Head of caudate nucleus (tissue), 42 donors: ENCODE results near the gene KLF15.

Experiments used
- DNase-seq, 42 donors: peaks; one replicate each; pipeline versions ENCODE4 v3.0.0 to v3.0.0-alpha.2; 2020 to 2021; ENCODE audit warnings: mixed read lengths in 7 of 42
- intact Hi-C: fragments of 100-400 bp; cut with DNase I; formaldehyde crosslinking; loops from one replicate; pipeline ENCODE4 v1.15.0; 2022

The KLF15 gene

GRCh38 chr3:126352476-126353454 lies 4.4 kb downstream of the KLF15 start:
- peak in 18 of 42 donors; percentile 2 to 44 (median 11) for DNase-seq
- intact Hi-C loops = loop anchor here (5.0 to 10.0 kb wide), 2 partner anchors 85 to 122 kb away; partner anchors contain the start of gene ZXDC

GRCh38 chr3:126351771-126352475 lies 5.3 kb downstream of the KLF15 start:
- peak in 18 of 42 donors; percentile 1 to 43 (median 10) for DNase-seq
- intact Hi-C loops = loop anchor here (5.0 to 10.0 kb wide), 2 partner anchors 85 to 123 kb away; partner anchors contain the start of gene ZXDC

GRCh38 chr3:126351086-126351770 lies 6.0 kb downstream of the KLF15 start:
- intact Hi-C loops = loop anchor here (5.0 to 10.0 kb wide), 2 partner anchors 84 to 124 kb away; partner anchors contain the start of gene ZXDC
- DNase-seq = peak in 17 of 42 donors; percentile 0 to 33 (median 11)

GRCh38 chr3:126350502-126351085 lies 6.6 kb downstream of the KLF15 start:
- DNase-seq = peak in 17 of 42 donors; percentile 1 to 39 (median 9)
- intact Hi-C loops = loop anchor here (5.0 to 10.0 kb wide), 2 partner anchors 83 to 124 kb away; partner anchors contain the start of gene ZXDC

GRCh38 chr3:126349611-126350501 lies 7.4 kb downstream of the KLF15 start:
- intact Hi-C loops = loop anchor here (5.0 to 10.0 kb wide), 2 partner anchors 83 to 125 kb away; partner anchors contain the start of gene ZXDC
- peak in 15 of 42 donors; percentile 2 to 44 (median 14) for DNase-seq

- DNase-seq = peak in 15 of 42 donors; percentile 4 to 44 (median 14)
- intact Hi-C loops = no loop called here
These were observed 8.1 kb downstream of the KLF15 start for GRCh38 chr3:126349071-126349470.

- intact Hi-C loops = no loop called here
These were observed 8.8 kb downstream of the KLF15 start for GRCh38 chr3:126348308-126348920.

DNA sequence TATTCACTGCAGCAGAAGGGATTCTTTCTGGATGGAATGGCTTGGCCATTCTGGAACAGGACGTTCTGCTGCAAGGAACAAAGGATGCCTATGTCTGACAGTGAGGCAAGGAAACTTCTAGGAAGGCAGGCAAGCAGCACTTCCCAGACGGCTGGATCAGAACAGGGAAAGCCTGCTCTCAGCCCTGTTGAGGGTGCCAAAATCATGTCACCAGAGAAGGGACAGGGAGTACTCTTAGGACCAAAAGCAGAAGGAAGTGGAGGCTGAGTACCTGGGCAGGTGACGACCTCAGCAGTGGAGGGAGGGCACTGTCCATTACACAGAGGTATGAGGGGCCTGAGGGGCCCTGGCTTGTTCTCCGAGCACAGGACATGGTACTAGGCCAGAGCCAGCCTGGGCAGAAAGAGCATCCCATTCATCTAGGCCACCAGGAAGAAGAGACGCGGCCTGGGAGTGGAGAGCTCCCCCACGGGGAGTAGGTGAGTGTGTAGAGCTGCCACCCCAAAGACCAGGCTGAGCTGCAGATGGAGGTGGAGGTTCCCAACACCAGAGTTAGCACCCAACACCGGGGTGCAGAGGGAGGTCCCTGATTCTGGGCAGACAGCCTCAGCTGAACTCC lies 9.6 kb downstream of the KLF15 start:
- DNase-seq = peak in 19 of 42 donors; percentile 3 to 52 (median 33)
- intact Hi-C loops = no loop called here

More at GRCh38 chr3:126348308-126348920, 8.8 kb downstream of the KLF15 start:
- DNase-seq = peak in 14 of 42 donors; percentile 1 to 43 (median 8)

DNA sequence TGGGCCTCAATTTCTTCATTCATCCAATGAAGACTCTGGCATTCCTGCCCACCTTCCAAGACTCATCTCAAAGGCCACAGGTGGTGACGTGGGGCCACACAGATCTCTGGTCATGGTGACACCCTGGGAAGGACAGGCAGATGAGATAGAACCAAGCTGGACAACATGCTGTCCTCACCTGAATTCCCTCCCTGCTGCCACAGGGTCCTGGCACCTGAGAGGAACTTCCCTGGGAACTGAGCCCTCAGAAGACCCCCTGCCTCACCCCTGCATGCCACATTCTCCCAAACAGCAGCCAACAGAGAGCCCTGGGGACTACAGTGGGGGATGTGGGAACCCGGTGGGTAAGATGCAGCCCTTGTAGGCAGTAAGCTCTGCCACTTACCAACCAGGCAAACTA lies 10.7 kb downstream of the KLF15 start:
- intact Hi-C loops = no loop called here
- DNase-seq = peak in 8 of 42 donors; percentile 0 to 28 (median 6)

DNA sequence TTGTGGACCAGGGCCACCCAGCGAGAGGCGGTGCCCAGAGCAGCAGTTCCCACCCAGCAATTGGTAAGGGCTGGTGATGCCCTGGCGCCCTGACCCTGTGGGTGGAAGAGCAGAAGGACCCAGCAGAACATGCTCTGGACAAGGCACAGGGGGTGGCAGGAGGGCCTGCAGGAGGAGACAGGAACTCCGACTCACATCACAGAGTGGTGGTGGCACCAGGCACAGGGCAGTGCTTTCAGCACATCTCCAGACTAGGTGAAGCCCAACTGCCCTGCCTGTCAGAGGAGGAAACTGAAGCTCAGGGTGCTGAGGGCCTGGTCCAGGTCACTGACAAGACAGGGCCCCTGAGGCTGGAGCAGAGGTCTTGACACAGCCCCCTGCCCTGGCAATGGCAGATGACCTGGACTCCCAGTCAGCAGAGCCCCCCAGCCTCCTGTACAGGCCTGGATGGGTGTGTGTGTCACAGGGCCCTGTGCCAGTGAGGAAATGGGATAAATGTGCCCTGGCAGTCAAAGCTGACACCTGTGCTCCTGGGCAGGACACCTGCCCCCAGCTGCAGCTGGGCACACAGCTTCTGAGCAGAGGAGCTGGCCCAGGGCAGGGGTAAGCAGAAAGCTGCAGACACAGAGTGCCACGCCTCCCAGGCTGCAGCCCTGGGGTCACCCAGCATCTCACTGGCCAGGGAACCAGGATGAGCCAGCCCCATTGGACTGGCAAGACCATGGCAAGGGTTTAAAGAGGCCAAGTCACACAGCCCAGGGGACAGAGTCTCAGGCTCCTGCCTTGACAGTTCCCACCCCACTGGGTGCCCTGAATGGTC lies 11.4 kb downstream of the KLF15 start:
- intact Hi-C loops = no loop called here
- peak in 18 of 42 donors; percentile 1 to 38 (median 10) for DNase-seq

- intact Hi-C loops = no loop called here
- peak in 5 of 42 donors; percentile 2 to 33 (median 13) for DNase-seq
These were observed 12.0 kb downstream of the KLF15 start for GRCh38 chr3:126345231-126345630.

DNA sequence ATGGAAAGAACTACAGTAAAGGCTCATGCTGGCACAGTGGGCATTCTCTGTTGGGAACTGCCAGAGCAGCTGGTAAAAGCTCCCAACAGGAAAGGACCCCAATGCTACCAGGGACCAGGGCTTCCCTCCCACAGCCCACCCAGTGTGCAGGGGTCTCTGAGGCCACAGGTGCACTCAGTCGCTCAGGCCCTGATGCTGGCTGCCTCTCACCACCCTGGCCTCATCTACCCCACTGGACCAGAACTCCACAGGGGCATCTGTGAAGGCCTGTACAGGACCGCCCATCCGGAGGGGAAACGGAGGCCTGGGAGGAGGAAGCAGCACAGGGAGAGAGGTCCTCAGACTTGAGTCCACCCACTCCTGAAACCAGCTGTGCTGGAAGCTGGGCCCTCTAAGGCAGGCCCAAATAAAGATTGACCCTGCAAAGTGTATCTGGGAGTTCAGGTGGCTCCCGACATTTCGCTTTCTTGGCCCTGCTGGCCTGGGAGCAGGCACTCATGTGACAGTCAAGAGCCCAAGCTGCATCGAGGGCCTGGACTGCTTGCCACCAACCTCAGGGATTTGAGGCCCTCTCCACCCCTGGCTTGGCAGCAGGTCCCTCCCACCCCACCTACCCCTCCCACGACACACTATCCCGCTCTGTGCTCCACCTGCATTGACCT lies 12.7 kb downstream of the KLF15 start:
- peak in 18 of 42 donors; percentile 2 to 41 (median 12) for DNase-seq
- intact Hi-C loops = no loop called here

DNA sequence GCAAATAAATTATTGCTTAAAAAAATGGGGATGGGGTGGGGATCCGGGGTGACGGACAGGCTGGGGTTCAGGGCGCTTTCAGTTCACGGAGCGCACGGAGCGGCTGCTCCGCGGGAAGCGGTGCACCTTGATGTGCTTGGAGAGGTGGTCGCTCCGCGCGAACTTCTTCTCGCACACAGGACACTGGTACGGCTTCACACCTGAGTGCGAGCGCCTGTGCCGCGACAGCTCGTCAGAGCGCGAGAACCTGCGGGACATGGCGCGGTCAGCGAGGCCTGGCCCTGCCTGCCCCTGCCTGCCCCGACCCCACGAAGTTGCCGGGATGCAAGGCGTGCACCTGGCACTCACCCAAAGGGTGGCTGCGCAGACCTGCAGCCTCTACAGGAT lies 13.6 kb downstream of the KLF15 start:
- peak in 19 of 42 donors; percentile 2 to 41 (median 13) for DNase-seq
- intact Hi-C loops = no loop called here

- intact Hi-C loops = no loop called here
These were observed 14.1 kb downstream of the KLF15 start for GRCh38 chr3:126342991-126343648.

More at GRCh38 chr3:126342991-126343648, 14.1 kb downstream of the KLF15 start:
- peak in 18 of 42 donors; percentile 2 to 55 (median 18) for DNase-seq
